H1 (cell line): ENCODE results near the gene CNOT6. TPM values are rescaled to one million over a fixed set of nuclear protein-coding genes. Genes with fewer than 3 reads are reported as not detected.

Experiments used
- CTCF ChIA-PET: fragments of 300-600 bp; sonication (Branson Sonifier 250); formaldehyde crosslinking; loops from one replicate; lab custom pipeline; 2021; ENCODE audit not compliant: partially characterized antibody; lab: Charles Lee
- POLR2A ChIA-PET: fragments of 300-600 bp; sonication (Branson Sonifier 250); formaldehyde crosslinking; loops from one replicate; lab custom pipeline; 2021; ENCODE audit warnings: inconsistent platforms; ENCODE audit not compliant: partially characterized antibody; lab: Charles Lee
- DNase-seq, 2 experiments: peaks; one replicate each; pipeline versions ENCODE4 v3.0.0 to v3.0.0-alpha.2; 2010 to 2022; ENCODE audit warnings: low spot score in 2 of 2, low read depth in 1 of 2, mixed read lengths in 1 of 2
- FAIRE-seq: peaks from 2 replicates; lab custom pipeline; 2011; peaks lifted over from hg19 to GRCh38; lab: Jason Lieb, UNC
- H2AFZ ChIP-seq: 2 replicates; pipeline ENCODE4 v1.8.1; 2012; ENCODE audit warnings: low read length, inconsistent platforms
- H2AK5ac ChIP-seq: 2 replicates; pipeline ENCODE4 v1.6.1; 2013; ENCODE audit warnings: low read depth, low read length
- H2BK120ac ChIP-seq: replicated peaks from 2 replicates; pipeline ENCODE3; 2013; ENCODE audit warnings: low read depth, low read length, inconsistent platforms
- H2BK12ac ChIP-seq: 2 replicates; pipeline ENCODE4 v1.6.1; 2013; ENCODE audit warnings: low read depth, low read length
- H2BK15ac ChIP-seq: 2 replicates; pipeline ENCODE4 v1.6.1; 2013; ENCODE audit warnings: low read length
- H2BK20ac ChIP-seq: 2 replicates; pipeline ENCODE4 v1.6.1; 2013; ENCODE audit warnings: low read length
- H2BK5ac ChIP-seq: 2 replicates; pipeline ENCODE4 v1.6.1; 2013; ENCODE audit warnings: low read depth, low read length
- H3K14ac ChIP-seq: 2 replicates; pipeline ENCODE4 v1.6.1; 2013; ENCODE audit warnings: inconsistent platforms; ENCODE audit not compliant: insufficient read length
- H3K18ac ChIP-seq: 2 replicates; pipeline ENCODE4 v1.6.1; 2013; ENCODE audit warnings: low read length; ENCODE audit errors: extremely low read depth
- H3K23ac ChIP-seq: 2 replicates; pipeline ENCODE4 v1.6.1; 2013; ENCODE audit warnings: inconsistent platforms; ENCODE audit not compliant: insufficient read length
- H3K23me2 ChIP-seq: 2 replicates; pipeline ENCODE4 v1.6.1; 2013; ENCODE audit warnings: low read depth, low read length
- H3K27ac ChIP-seq: 2 replicates; pipeline ENCODE4 v1.6.1; 2011; ENCODE audit warnings: low read depth, low read length, inconsistent platforms
- H3K27me3 ChIP-seq, 4 experiments: replicated peaks in 1 of 4; 1 replicate in 1 of 4; 2 replicates in 3 of 4; pipeline versions ENCODE4 v1.6.1 to v1.8.1; 2011 to 2013; ENCODE audit warnings: low read length in 3 of 4, mild to moderate bottlenecking in 3 of 4, inconsistent platforms in 2 of 4, mixed read lengths in 2 of 4, moderate library complexity in 1 of 4; ENCODE audit not compliant: control insufficient read depth in 3 of 4, insufficient read depth in 3 of 4; ENCODE audit errors: extremely low read depth in 1 of 4
- H3K36me3 ChIP-seq, 4 experiments: 2 replicates each; pipeline versions ENCODE4 v1.6.1 to v1.8.1; 2011 to 2013; ENCODE audit warnings: mild to moderate bottlenecking in 4 of 4, low read length in 3 of 4, moderate library complexity in 2 of 4, control low read depth in 1 of 4, inconsistent platforms in 1 of 4; ENCODE audit not compliant: insufficient read depth in 4 of 4, control insufficient read depth in 2 of 4
- H3K4ac ChIP-seq: replicated peaks from 2 replicates; pipeline ENCODE3; 2013; ENCODE audit warnings: low read length, low read depth, mixed read lengths, inconsistent platforms; ENCODE audit not compliant: insufficient read length
- H3K4me1 ChIP-seq, 4 experiments: replicated peaks in 1 of 4; 1 replicate in 1 of 4; 2 replicates in 3 of 4; pipeline versions ENCODE4 v1.6.1 to v1.8.1; 2011 to 2013; ENCODE audit warnings: low read length in 3 of 4, inconsistent platforms in 2 of 4, mixed read lengths in 1 of 4; ENCODE audit not compliant: insufficient read depth in 4 of 4, control insufficient read depth in 3 of 4
- H3K4me2 ChIP-seq, 2 experiments: 2 replicates each; pipeline versions ENCODE4 v1.6.1 to v1.8.1; 2011 to 2013; ENCODE audit warnings: low read depth in 2 of 2, low read length in 2 of 2, control low read depth in 1 of 2, inconsistent platforms in 1 of 2, mild to moderate bottlenecking in 1 of 2; ENCODE audit not compliant: insufficient read depth in 1 of 2
- H3K4me3 ChIP-seq, 4 experiments: fragments of 200-600, 300-600 bp in 1 of 4; sonication (generic), shearing (Covaris generic), sonication (Bioruptor Twin) in 1 of 4; 2 replicates each; pipeline versions ENCODE4 v1.5.1 to v1.8.1; 2011 to 2016; ENCODE audit warnings: low read length in 4 of 4, low read depth in 3 of 4, control low read depth in 2 of 4, inconsistent platforms in 2 of 4, mild to moderate bottlenecking in 2 of 4, mixed read lengths in 1 of 4, moderate library complexity in 1 of 4; ENCODE audit not compliant: insufficient read depth in 2 of 4; ENCODE audit errors: extremely low read depth in 1 of 4
- H3K56ac ChIP-seq: replicated peaks from 2 replicates; pipeline ENCODE3; 2013; ENCODE audit warnings: low read depth, mild to moderate bottlenecking, mixed read lengths, low read length, inconsistent platforms; ENCODE audit not compliant: insufficient read length
- H3K79me1 ChIP-seq: 2 replicates; pipeline ENCODE4 v1.6.1; 2013; ENCODE audit warnings: low read depth, low read length, control low read depth
- H3K79me2 ChIP-seq, 2 experiments: 2 replicates each; pipeline versions ENCODE4 v1.6.1 to v1.8.1; 2012 to 2013; ENCODE audit warnings: low read length in 2 of 2, mild to moderate bottlenecking in 2 of 2, inconsistent platforms in 1 of 2; ENCODE audit not compliant: insufficient read depth in 2 of 2, control insufficient read depth in 1 of 2
- H3K9ac ChIP-seq, 4 experiments: replicated peaks in 1 of 4; 1 replicate in 1 of 4; 2 replicates in 3 of 4; pipeline versions ENCODE4 v1.6.1 to v1.8.1; 2011 to 2013; ENCODE audit warnings: low read depth in 3 of 4, low read length in 3 of 4, control low read depth in 2 of 4, mild to moderate bottlenecking in 2 of 4, moderate library complexity in 2 of 4, inconsistent platforms in 1 of 4; ENCODE audit errors: extremely low read depth in 1 of 4
- H3K9me3 ChIP-seq, 2 experiments: 2 replicates each; pipeline versions ENCODE4 v1.6.1 to v1.8.1; 2012 to 2013; ENCODE audit warnings: mild to moderate bottlenecking in 2 of 2, moderate library complexity in 2 of 2, control low read depth in 1 of 2, inconsistent platforms in 1 of 2, low read depth in 1 of 2, low read length in 1 of 2, mixed read lengths in 1 of 2; ENCODE audit not compliant: insufficient read depth in 2 of 2
- H4K20me1 ChIP-seq, 2 experiments: replicated peaks in 1 of 2; 2 replicates each; pipeline versions ENCODE3 to v1.8.1; 2011 to 2013; ENCODE audit warnings: inconsistent platforms in 2 of 2, low read length in 2 of 2, mild to moderate bottlenecking in 1 of 2; ENCODE audit not compliant: insufficient read depth in 2 of 2, control insufficient read depth in 1 of 2
- H4K5ac ChIP-seq: 2 replicates; pipeline ENCODE4 v1.6.1; 2013; ENCODE audit warnings: low read length, low read depth, mixed read lengths, inconsistent platforms; ENCODE audit not compliant: insufficient read length
- H4K8ac ChIP-seq: 2 replicates; pipeline ENCODE4 v1.8.0; 2013; ENCODE audit warnings: mild to moderate bottlenecking, moderate library complexity, low read length, inconsistent platforms; ENCODE audit not compliant: insufficient read depth; ENCODE audit errors: extremely low read depth
- H4K91ac ChIP-seq: replicated peaks from 2 replicates; pipeline ENCODE3; 2013; ENCODE audit warnings: low read length, mixed read lengths, inconsistent platforms; ENCODE audit not compliant: insufficient read length
- BACH1 ChIP-seq: IDR thresholded peaks from 2 replicates; pipeline ENCODE4 v1.6.1; 2012; ENCODE audit warnings: low read length, improper control_type of control experiment
- CHD2 ChIP-seq: IDR thresholded peaks from 2 replicates; pipeline ENCODE4 v1.6.1; 2012; ENCODE audit warnings: low read length, improper control_type of control experiment
- CREB1 ChIP-seq: IDR thresholded peaks from 2 replicates; pipeline ENCODE4 v1.6.1; 2012; ENCODE audit warnings: inconsistent platforms
- EGR1 ChIP-seq: IDR thresholded peaks from 2 replicates; pipeline ENCODE4 v1.6.1; 2011; ENCODE audit warnings: low read depth, low read length, borderline replicate concordance
- FOSL1 ChIP-seq: IDR thresholded peaks from 2 replicates; pipeline ENCODE4 v1.6.1; 2011; ENCODE audit warnings: mild to moderate bottlenecking, low read depth, low read length, moderate library complexity; ENCODE audit not compliant: insufficient read depth
- GABPA ChIP-seq: IDR thresholded peaks from 2 replicates; pipeline ENCODE4 v1.6.1; 2011; ENCODE audit warnings: mild to moderate bottlenecking, low read length, moderate library complexity, borderline replicate concordance; ENCODE audit not compliant: insufficient read depth
- GTF2F1 ChIP-seq: IDR thresholded peaks from 2 replicates; pipeline ENCODE4 v1.6.1; 2012; ENCODE audit warnings: low read depth, low read length, improper control_type of control experiment, borderline replicate concordance
- JUND ChIP-seq: IDR thresholded peaks from 2 replicates; pipeline ENCODE4 v1.6.1; 2011; ENCODE audit warnings: mild to moderate bottlenecking, improper control_type of control experiment, low read length
- SIX5 ChIP-seq: IDR thresholded peaks from 2 replicates; pipeline ENCODE4 v1.6.1; 2011; ENCODE audit warnings: mild to moderate bottlenecking, low read depth, low read length
- TAF1 ChIP-seq: IDR thresholded peaks from 2 replicates; pipeline ENCODE4 v1.6.1; 2011; ENCODE audit warnings: mild to moderate bottlenecking, low read depth, low read length
- TBP ChIP-seq: IDR thresholded peaks from 2 replicates; pipeline ENCODE4 v1.6.1; 2011; ENCODE audit warnings: low read depth, low read length, improper control_type of control experiment
- TCF12 ChIP-seq: IDR thresholded peaks from 2 replicates; pipeline ENCODE4 v1.6.1; 2011; ENCODE audit warnings: low read depth, mild to moderate bottlenecking, low read length
- WGBS, 2 experiments: shearing (Covaris generic) in 1 of 2; methylation state at CpG; one replicate each; pipeline versions ENCODE4 v1.1.6 to v1.1.7; 2013 to 2015; ENCODE audit warnings: low lambda C conversion rate in 2 of 2, mixed read lengths in 2 of 2, inconsistent platforms in 1 of 2, low coverage in 1 of 2, missing lambda C conversion rate in 1 of 2; ENCODE audit not compliant: insufficient replicate concordance in 2 of 2, insufficient coverage in 1 of 2, insufficient read length in 1 of 2; ENCODE audit errors: extremely low coverage in 1 of 2, missing lambda C conversion rate in 1 of 2; 5-methylcytosine and 5-hydroxymethylcytosine counted together
- polyA plus RNA-seq, 7 experiments: library from polyadenylated mRNA; depleted of rRNA in 3 of 7; stranded (reverse) in 5 of 7; unstranded in 2 of 7; fragments of >200 nt in 5 of 7; fragments of 200-250 nt in 2 of 7; gene quantifications; 1 replicate in 5 of 7; 2 replicates in 1 of 7; 4 replicates in 1 of 7; pipeline versions ENCODE4 v1.2.1 to v1.2.3, GENCODE V29; 2011 to 2013; ENCODE audit warnings: missing spikeins in 2 of 7, mixed read lengths in 2 of 7
- total RNA-seq: library from RNA; stranded (reverse); fragmentation: NEBNext Ultra II Directional; extraction: Animal tissue kit (Norgen Biotek cat#: 25700); gene quantifications from 2 replicates; pipeline ENCODE4 v1.2.1, GENCODE V29; 2021
- TF ChIP-seq, protein P1 (sequence below): IDR thresholded peaks from 2 replicates; pipeline ENCODE4 v1.6.1; 2011; ENCODE audit warnings: low read depth, mild to moderate bottlenecking, low read length; ENCODE audit not compliant: insufficient read depth
- TF ChIP-seq, protein P2 (sequence below): IDR thresholded peaks from 2 replicates; pipeline ENCODE4 v1.6.1; 2011; ENCODE audit warnings: low read length, improper control_type of control experiment

Gene CNOT6
- total and polyA plus RNA-seq, 2 of the 8 experiments (the other 6 are each of a cell fraction or from before 2014, with no cell fraction given): 10.7 to 45.4 TPM

DNA sequence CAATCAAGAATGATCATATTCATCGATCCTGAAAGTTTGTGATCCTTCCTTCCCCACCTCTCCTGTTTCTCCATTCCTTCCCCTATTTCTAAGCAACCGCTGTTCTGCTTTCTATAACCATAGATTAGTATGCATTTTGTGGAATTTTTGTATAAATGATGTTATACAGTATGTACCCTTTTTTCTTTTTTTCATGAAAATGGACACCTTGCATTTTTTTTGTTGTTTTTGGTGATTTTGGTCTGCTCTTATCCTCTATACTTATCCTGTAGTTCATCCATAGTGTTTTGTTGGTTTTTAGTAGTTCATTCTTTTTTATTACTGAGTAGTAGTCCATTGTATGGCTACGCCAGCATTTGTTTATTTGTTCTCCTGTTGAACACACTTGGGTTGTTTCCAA lies 51.1 kb downstream of the CNOT6 start:
- Histone ChIP-seq H3K4me1 (no peaks in the 10 kb centered on the region), H2BK120ac (no peak overlapping the region), H3K4ac (no peak overlapping the region), H4K8ac (no peak overlapping the region), H3K18ac (no peak overlapping the region), H3K56ac (no peak overlapping the region), H2AK5ac (no peak overlapping the region), H4K5ac (no peak overlapping the region), H3K9ac (no peak overlapping the region), H4K91ac (no peak overlapping the region), H2BK20ac (no peak overlapping the region), H2BK5ac (no peak overlapping the region), H3K4me2 (no peak overlapping the region), H3K79me2 (peaks cover 9 to 83% of the 10 kb centered on the region in 2 experiments; a peak in 3 of 4 replicates), H3K23me2 (no peaks in the 10 kb centered on the region), H3K4me3 (no peak overlapping the region), H3K27ac (no peak overlapping the region), H3K14ac (no peak overlapping the region), H2BK15ac (no peak overlapping the region), H2BK12ac (no peak overlapping the region), H4K20me1 (peaks cover 0 to 3% of the 10 kb centered on the region in 2 experiments), H2AFZ (no peak overlapping the region), H3K27me3 (no peaks in the 10 kb centered on the region), H3K79me1 (peaks cover 6% of the 10 kb centered on the region; the same call in 1 of the 2 replicates), H3K36me3 (peaks cover 0 to 28% (median 9%) of the 10 kb centered on the region in 4 experiments; a peak in 5 of 8 replicates), H3K23ac (no peak overlapping the region), H3K9me3 (no peaks in the 10 kb centered on the region)
- FAIRE-seq (no peak), DNase-seq (no peak)
- ChIA-PET CTCF (no interaction called here), POLR2A (no interaction called here)
- WGBS, 2 experiments: 87% methylated on average over 3 of the region's 3 CpGs; no CpG with 5 or more reads in 1 of the 2 experiments
- TF ChIP-seq CHD2: no peak
- TF ChIP-seq EGR1: no peak
- no peak for TF ChIP-seq GABPA
- TF ChIP-seq FOSL1: no peak
- TF ChIP-seq, protein P1, sequence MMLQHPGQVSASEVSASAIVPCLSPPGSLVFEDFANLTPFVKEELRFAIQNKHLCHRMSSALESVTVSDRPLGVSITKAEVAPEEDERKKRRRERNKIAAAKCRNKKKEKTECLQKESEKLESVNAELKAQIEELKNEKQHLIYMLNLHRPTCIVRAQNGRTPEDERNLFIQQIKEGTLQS: no peak
- TF ChIP-seq, protein P2, sequence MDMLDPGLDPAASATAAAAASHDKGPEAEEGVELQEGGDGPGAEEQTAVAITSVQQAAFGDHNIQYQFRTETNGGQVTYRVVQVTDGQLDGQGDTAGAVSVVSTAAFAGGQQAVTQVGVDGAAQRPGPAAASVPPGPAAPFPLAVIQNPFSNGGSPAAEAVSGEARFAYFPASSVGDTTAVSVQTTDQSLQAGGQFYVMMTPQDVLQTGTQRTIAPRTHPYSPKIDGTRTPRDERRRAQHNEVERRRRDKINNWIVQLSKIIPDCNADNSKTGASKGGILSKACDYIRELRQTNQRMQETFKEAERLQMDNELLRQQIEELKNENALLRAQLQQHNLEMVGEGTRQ: no peak
- TF ChIP-seq GTF2F1: no peak
- no peak for TF ChIP-seq SIX5
- TF ChIP-seq JUND: no peak
- TF ChIP-seq CREB1: no peak
- no peak for TF ChIP-seq TBP
- no peak for TF ChIP-seq BACH1
- TF ChIP-seq TAF1: no peak
- no peak for TF ChIP-seq TCF12
